HG03378 (cell line): ENCODE data around the gene CTBP2.
A peak's percentile ranks its signal among the peaks of the same experiment; 100 is the strongest.

Source experiments
- ATAC-seq: cut with Tn5 transposase; IDR thresholded peaks from one replicate; pipeline ENCODE4 v1.9.1; 2021; ENCODE audit warnings: mild to moderate bottlenecking, moderate library complexity; ENCODE audit not compliant: unreplicated experiment

The CTBP2 gene

GRCh38 chr10:125159932-125160855, at the start of gene CTBP2:
Gene CTBP2 (minus strand): TSS chr10:125160563.
- ATAC-seq: no peak

- ATAC-seq: no peak
Measured at GRCh38 chr10:125209591-125210355, 49.4 kb upstream of the CTBP2 start.

GRCh38 chr10:125208854-125209565, 48.6 kb upstream of the CTBP2 start:
- no peak for ATAC-seq

- no peak for ATAC-seq
Measured at GRCh38 chr10:125206623-125207022, 46.3 kb upstream of the CTBP2 start.

GRCh38 chr10:125205431-125205830, 45.1 kb upstream of the CTBP2 start:
- no peak for ATAC-seq

GRCh38 chr10:125204400-125204799, 44.0 kb upstream of the CTBP2 start:
- no peak for ATAC-seq

- no peak for ATAC-seq
Measured at GRCh38 chr10:125203186-125203800, 42.9 kb upstream of the CTBP2 start.

GRCh38 chr10:125201791-125202622, 41.6 kb upstream of the CTBP2 start:
- ATAC-seq: no peak

- ATAC-seq: peak; percentile 85
Measured at GRCh38 chr10:125201108-125201524, 40.8 kb upstream of the CTBP2 start.

GRCh38 chr10:125200396-125200795, 40.0 kb upstream of the CTBP2 start:
- ATAC-seq: no peak

GRCh38 chr10:125199270-125199669, 38.9 kb upstream of the CTBP2 start:
- ATAC-seq: no peak

GRCh38 chr10:125194814-125195213, 34.5 kb upstream of the CTBP2 start:
- ATAC-seq: no peak

GRCh38 chr10:125193306-125193877, 33.0 kb upstream of the CTBP2 start:
- no peak for ATAC-seq

- no peak for ATAC-seq
Measured at GRCh38 chr10:125192620-125193019, 32.3 kb upstream of the CTBP2 start.

- ATAC-seq: no peak
Measured at GRCh38 chr10:125192005-125192404, 31.6 kb upstream of the CTBP2 start.

- no peak for ATAC-seq
Measured at GRCh38 chr10:125190946-125191345, 30.6 kb upstream of the CTBP2 start.

- no peak for ATAC-seq
Measured at GRCh38 chr10:125190414-125190813, 30.1 kb upstream of the CTBP2 start.

- no peak for ATAC-seq
Measured at GRCh38 chr10:125189162-125189561, 28.8 kb upstream of the CTBP2 start.
